Suppressor macrophage treated with lipopolysaccharide for 1 hour (primary cell): ENCODE data around the gene HTR2B.
"Not testable (repeated sequence)": the region's sequence is repeated elsewhere in the genome, so short reads cannot be mapped to it uniquely, and the experiment has no call there.

ENCODE experiments used
- DNase-seq, 3 donors: peaks; one replicate each; pipeline ENCODE4 v3.0.0-alpha.2; 2020 to 2022

HTR2B gene

GRCh38 chr2:231133365-231134099 is 8.7 kb upstream of the HTR2B start:
- peak; percentile 19 to 61 (median 50) for DNase-seq

DNA sequence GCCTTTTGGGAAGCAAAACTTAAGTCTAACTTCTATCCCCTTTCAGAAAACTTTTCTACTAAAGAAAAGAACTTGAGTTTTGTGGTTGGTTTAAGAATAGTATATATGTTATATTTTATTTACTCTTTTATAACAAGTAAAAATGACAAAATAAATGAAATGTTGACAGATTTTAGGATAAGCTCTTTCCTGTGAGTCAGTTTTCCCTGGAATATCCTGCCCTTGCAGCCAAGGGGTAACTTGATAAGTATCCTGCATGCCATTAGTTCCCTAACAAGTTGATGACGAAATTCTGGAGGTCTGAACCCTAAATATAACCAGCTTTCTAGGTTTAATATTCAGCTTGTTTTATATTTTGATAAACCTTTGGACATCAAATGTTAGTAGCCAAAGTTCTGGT is 7.3 kb upstream of the HTR2B start:
- no peak for DNase-seq

GRCh38 chr2:231130336-231131056 is 5.7 kb upstream of the HTR2B start:
- DNase-seq: no peak

DNA sequence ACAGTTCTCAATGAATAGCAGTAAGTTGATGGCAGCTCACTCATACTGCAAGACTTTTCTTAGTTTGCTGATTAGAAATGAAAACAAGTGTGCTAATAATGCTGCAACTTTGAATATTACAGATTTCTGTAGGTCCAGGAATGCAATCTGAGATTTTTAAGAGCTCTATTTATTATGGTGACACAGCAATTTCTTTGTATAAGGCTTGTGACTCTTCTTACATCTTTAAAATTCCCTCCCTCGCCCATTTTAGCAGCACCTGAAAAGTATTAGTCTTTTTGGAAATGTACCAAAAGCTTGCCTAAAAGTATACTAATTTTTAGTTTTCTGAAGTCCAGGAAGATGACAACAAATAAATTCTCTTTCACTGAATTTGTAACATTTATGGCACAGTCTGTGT is 4.4 kb upstream of the HTR2B start:
- no peak for DNase-seq

DNA sequence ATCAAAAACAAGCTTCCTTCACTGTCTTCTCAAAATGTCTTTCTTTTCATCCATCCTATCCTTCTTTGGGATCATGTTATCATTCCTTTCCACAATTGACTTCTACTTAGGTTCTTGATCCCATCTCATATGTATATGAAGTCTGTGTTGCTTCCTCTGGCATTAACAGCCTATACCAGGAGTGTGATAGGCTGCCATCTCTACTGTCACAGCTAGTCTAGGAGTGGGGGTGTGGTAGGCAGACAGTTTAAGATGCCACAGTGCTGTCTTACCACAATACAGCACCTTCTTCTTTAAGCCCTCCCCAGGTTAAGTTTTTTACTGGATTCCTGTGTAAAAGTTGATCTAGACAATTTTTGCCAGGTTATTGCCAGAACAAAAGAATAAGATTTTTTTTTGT is 3.7 kb upstream of the HTR2B start:
- DNase-seq: no peak

GRCh38 chr2:231127936-231128335 is 3.1 kb upstream of the HTR2B start:
- DNase-seq: no peak

DNA sequence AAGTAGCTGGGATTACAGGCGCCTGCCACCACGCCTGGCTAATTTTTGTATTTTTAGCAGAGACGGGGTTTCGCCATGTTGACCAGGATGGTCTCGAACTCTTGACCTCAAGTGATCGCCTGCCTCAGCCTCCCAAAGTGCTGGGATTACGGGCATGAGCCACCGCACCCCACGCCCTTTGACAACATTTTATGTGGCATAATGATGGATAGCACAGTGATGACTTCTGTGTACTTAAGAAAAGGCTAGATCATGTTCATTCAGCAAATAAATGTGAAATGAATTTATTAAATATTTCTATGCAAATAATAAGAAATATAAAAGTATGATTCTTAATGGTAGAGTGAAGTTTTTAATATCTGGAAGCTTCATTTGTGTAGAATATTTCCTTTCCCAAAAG is 2.6 kb upstream of the HTR2B start:
- DNase-seq: no peak

GRCh38 chr2:231126123-231126522 is 1.3 kb upstream of the HTR2B start:
- no peak for DNase-seq

GRCh38 chr2:231123362-231123898 is 1.4 kb downstream of the HTR2B start:
- DNase-seq: peak; percentile 34 to 42 (median 37)

DNA sequence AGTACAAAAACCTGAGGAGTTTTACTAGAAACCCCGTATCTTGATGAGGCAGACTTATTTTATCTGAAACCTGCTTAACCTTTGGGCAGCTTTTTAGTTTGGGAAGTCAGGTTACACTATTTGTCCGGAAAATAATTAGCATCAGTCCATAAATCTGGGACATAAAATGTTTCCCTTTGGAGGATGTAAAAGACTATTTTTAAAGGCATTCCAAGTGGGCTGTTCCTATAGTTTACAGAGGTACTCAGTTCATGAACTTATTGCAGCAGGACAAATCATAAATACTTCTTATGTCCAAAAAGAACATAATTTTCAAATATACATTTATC is 6.3 kb downstream of the HTR2B start:
- no peak for DNase-seq

- DNase-seq: no peak
Measured at GRCh38 chr2:231117922-231118613, 6.8 kb downstream of the HTR2B start.

DNA sequence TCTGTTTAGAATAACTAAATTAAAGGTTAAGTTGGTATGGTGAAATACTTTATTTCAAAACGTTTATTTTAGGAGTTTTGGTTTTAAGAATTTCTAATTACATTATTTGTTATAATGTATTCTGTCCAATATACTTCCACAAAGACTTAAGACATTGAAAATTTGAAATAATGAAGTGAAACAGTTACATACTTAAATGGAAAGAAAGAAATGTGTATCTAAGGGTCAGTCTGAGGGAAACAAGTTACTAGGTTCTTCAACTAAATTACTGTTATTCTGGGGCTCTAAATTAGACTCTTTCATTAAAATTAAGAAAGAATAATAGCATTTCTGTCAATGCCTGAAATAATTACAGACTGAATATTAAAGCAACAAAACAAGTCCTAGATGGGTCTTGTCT is 7.7 kb downstream of the HTR2B start:
- no peak for DNase-seq

DNA sequence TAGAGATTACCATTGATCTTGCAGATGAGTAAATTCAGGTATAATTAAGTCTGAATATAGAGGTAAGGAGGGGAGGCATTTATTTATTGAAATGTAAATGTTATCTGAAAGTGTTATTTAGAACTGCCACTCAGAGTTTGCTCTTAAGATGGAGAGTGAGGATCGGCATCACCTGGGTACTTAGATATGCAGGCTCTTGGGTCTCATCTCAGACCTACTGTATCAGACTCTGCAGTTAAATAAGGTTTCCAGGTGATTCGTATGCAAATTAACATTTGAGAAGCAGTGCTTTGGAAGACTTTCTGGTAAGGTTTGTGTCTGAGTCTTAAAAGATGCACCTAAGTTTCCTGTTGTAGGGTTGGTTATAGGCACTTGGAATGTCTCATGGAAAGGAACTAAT is 9.2 kb downstream of the HTR2B start:
- DNase-seq: no peak

GRCh38 chr2:231113489-231113888 is 11.4 kb downstream of the HTR2B start:
- no peak for DNase-seq

GRCh38 chr2:231111987-231112386 is 12.9 kb downstream of the HTR2B start:
- DNase-seq: no peak

- peak in 2 of 3 donors; percentile 48 to 54 for DNase-seq
Measured at GRCh38 chr2:231110551-231110950, 14.3 kb downstream of the HTR2B start.

DNA sequence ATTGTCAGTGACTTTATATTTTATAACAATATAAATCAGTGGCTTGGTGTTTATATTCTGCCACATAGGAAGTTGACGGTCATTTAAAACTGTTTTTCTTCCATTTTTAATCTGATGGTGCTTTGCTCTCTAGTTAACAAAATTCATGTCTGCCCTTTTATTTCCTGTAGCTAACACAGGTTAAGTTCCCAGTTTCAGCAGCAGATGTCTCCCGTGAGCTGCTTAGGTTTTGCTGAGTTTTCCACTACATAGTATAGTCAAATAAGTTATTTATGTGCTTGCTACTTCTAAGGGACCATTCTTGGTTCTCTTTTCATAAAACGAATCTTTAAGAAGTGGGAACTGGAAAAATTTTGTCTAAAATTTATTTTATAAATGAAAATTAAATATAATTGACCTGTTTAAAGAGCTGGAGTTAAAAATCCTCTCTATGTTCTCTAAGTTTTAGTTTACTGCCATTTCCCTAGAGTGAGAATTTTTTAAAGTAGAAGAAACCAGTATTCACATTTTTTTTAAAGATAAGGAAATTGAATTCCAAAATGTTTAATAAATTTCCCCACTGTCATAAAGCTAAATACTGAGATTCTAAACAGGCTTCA is 20.6 kb downstream of the HTR2B start:
- peak; percentile 72 to 84 (median 81) for DNase-seq

- DNase-seq: peak in 2 of 3 donors; percentile 25 to 34
Measured at GRCh38 chr2:231102772-231103171, 22.1 kb downstream of the HTR2B start.

- no peak for DNase-seq
Measured at GRCh38 chr2:231100990-231101389, 23.9 kb downstream of the HTR2B start.

DNA sequence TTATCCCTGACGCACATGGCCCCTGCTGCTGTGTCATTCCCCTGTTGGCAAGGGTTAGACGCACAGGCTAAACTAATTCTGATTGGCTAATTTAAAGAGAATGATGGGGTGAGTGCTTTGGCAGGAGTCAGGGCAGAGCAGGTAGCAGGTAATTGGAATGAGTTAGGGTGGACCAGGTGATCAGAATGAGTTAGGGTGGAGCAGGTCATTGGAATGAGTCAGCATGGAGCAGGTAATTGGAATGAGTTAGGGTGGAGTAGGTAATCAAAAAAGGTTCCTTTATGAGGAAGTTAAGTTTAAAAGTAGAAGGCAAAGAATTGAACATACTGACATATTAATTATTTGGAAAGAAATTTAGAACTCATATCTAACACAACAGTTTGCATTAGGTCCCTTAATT is 24.5 kb downstream of the HTR2B start:
- DNase-seq: not testable (repeated sequence)

- peak in 1 of 3 donors; percentile 23 for DNase-seq
Measured at GRCh38 chr2:231099918-231100317, 24.9 kb downstream of the HTR2B start.

DNA sequence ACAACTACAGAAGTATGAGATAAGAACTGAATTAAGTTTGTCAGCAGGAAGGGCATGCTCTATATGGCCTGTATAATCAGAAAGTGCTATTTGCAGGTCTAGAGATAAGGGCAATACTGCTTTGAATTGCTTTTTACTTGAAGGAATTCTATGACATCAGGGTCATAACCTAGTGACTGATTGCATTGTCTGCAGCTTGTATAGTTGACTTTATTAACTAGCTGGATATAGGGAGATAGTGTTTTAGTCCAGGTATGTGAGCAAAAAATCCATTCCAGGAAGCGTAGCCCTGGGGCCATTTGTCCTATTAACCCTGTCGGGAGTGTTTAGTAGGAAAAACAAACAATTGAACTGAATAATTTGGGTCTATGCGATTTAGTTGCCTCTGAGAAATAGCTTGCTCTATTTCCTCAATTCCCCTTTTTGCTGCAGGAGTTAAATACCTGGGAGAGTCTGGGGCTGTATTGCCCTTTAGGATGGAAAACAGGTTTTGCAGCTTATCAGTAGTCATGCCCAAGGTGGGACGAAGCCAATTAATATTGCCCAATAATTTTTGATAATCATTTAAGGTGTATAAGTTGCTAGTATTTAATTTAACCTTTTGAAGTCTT is 30.0 kb downstream of the HTR2B start:
- no peak for DNase-seq

DNA sequence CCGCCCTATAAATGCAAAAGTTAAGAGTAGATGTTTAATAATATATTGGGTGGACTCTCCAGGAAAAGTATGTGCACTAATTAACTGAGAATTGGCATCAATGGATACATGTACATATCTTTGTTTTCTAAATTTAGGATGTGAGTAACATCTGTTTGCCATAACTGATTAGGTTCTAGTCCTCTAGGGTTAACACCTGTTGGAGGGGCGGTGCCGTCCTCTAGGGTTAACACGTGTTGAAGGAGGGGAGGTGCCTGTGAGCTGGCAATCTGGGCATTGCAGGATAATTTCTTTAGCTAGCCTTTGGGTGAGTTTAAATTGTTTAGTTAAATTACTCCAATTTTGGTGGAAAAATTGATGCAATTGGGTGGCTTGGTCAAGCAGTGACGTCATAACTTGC is 30.9 kb downstream of the HTR2B start:
- no peak for DNase-seq
